GM10847 (cell line): ENCODE measurements around the gene SIRPA.

ENCODE experiments used
- POLR2A ChIP-seq: IDR thresholded peaks from 2 replicates; pipeline ENCODE4 v1.6.1; 2011; ENCODE audit not compliant: insufficient read length; ENCODE audit errors: extremely low read depth

The SIRPA gene

GRCh38 chr20:1955217-1955616 is 60.0 kb downstream of the SIRPA start:
- TF ChIP-seq POLR2A = no peak

DNA sequence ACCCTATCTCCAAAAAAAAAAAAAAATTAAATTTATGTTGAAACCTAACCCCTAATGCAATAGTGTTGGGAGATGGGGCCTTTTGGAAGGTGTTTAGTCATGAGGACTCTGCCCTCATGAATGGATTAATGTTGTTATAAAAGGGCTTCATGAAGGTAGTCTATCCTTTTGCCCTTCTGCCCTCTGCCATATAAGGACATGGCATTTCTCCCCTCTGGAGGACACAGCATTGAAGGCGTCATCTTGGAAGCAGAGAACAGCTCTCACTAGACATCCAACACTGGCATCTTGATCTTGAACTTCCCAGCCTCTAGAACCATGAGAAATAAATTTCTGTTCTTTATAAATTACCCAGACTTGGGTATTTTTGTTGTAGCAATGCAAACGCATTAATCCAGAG is 63.2 kb downstream of the SIRPA start:
- no peak for TF ChIP-seq POLR2A

DNA sequence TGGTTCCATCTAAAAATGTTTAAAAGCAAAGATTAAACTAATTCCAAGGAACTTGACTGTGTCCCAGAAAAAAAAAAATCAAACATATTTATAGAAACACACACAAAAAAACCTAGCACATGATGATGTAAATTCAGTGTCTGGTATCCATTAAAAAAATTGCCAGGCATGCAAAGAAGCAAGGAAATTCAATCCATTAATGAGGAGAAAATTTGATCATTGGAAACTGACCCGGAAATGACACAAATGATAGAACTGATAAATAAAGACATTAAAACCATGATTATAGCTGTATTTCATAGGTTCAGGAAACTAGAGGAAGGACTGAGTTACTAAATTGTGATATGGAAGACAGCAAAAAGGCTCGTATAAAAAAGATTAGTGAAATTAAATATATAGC is 63.9 kb downstream of the SIRPA start:
- TF ChIP-seq POLR2A = no peak

- TF ChIP-seq POLR2A = no peak
These were observed 66.2 kb downstream of the SIRPA start for GRCh38 chr20:1961374-1961773.

DNA sequence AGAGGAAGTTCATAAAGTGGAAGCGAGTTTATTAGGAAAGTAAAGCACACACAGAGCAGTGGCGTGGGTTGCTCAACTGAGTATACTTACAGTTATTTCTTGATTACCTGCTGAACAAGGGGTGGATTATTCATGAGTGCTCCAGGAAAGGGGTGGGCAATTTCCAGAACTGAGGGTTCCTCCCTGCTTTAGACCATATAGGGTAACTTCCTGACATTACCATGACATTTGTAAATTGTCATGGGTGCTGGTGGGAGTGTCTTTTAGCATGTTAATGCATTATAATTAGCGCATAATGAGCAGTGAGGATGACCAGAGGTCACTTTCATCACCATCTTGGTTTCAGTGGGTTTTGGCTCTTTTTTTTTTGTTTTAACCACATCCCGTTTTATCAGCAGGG is 68.9 kb downstream of the SIRPA start:
- TF ChIP-seq POLR2A = no peak

- no peak for TF ChIP-seq POLR2A
These were observed 69.6 kb downstream of the SIRPA start for GRCh38 chr20:1964659-1965405.

- no peak for TF ChIP-seq POLR2A
These were observed 70.5 kb downstream of the SIRPA start for GRCh38 chr20:1965520-1966351.

GRCh38 chr20:1968964-1969363 is 73.8 kb downstream of the SIRPA start:
- no peak for TF ChIP-seq POLR2A

DNA sequence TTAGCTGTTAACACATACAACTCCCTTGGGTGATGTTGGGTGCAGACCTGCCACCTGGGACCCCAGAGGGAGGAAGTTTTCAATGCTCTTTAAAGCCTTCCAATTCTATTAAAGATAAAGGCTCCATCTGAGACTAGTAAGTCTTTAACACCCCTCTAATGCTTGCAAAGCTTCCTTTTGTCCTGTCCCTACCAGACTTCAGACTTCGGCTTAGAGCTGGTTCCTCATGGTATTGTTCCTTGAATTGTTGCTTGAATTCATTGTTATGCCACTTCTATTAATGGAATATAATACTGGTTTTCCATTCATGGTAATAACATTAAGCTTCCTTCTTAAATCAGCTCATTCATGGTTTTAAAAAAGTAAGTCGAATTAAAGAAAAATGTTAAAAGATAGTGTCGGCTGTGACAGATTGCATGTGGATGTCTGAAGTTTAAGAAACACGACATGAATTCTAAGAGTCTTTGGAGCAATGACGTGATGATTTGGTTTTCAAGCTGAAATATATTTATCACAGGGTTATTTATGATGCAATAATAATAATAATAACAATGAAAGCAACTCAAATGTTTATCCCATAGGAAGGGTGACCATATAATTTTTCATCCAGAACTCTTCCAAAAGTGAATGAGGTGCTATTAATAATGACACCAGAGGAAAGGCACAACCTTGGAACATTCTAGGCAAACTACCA is 76.8 kb downstream of the SIRPA start:
- TF ChIP-seq POLR2A = no peak

DNA sequence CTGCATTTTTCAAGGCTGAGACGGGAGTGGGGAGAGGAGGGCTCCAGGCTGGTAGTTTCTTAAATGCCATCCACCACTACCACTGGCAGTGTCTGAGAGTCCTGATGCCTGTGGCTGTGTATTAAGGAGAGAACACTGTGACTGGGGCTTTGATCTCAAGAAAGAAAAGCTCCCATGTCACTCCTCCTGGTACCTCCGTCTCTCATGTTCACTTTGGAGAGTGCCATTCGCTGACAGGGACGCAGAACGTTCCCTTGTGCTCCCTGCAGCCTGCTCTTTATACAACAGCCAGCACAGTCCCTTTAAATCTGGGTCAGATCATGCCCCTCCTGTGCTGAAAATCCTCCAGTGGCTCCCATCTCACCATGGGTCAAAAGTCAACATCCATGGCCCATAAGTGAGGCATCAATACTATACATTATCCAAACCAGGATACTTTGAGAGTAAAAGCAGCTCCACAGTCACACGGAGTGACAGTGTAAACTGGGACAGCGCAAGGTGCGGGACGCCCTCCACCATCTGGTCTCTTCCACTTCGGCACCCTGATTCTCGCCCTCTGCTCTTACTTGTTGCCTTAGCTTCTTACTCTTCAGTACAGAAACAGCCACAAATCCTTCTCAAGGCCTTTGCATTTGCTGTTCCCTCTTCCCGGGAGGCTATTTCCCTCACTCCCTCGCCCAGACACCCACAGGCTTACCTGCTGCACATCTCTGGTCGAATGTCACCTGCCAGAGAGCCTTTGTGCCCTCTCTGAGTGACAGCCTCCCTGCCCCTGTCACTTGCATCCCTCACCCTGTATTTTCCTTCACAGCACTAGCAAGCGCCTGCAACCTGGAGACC is 78.6 kb downstream of the SIRPA start:
- no peak for TF ChIP-seq POLR2A

GRCh38 chr20:1975291-1975690 is 80.1 kb downstream of the SIRPA start:
- TF ChIP-seq POLR2A = no peak

GRCh38 chr20:1979106-1979778 is 84.0 kb downstream of the SIRPA start:
- no peak for TF ChIP-seq POLR2A

DNA sequence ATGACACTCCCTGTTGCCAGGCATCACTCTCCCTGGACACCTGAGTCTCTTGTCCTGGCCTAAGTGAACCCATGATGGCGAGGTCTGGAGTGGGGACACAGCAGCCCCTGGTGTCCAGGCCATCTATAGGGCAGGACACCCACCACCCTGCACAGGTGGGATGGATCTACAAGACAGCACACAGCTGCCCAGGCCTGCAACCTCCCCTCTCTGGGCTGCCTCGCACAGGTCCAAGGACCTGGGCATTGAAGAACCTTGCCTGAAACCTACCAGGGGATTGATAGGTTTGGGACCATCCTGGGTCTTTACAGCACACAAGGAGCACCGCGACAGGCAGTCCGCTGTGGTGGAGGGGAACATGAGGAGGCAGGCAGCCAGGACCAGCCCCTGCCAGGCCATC is 87.5 kb downstream of the SIRPA start:
- TF ChIP-seq POLR2A = no peak

- TF ChIP-seq POLR2A = no peak
These were observed 88.1 kb downstream of the SIRPA start for GRCh38 chr20:1983301-1983700.
